ENCODE data around the gene MVP.
"Not testable (repeated sequence)": the region's sequence is repeated elsewhere in the genome, so short reads cannot be mapped to it uniquely, and the experiment has no call there.

Gene MVP

GRCh38 chr16:29864205-29864604 is 43.9 kb downstream of the MVP start:
- no peak for DNase-seq (ENCODE audit: insufficient read length, low spot score)
- FAIRE-seq: no peak

GRCh38 chr16:29868396-29869009 is 48.2 kb downstream of the MVP start:
- no peak for TF ChIP-seq TAF1 (IDR thresholded peaks at IDR 0.05; ENCODE audit: low read depth, low read length)
- TF ChIP-seq SPI1 (IDR thresholded peaks at IDR 0.05; ENCODE audit: low read depth, low read length): no peak
- no peak for TF ChIP-seq POLR2AphosphoS5 (IDR thresholded peaks at IDR 0.05; ENCODE audit: low read depth, low read length)
- no peak for TF ChIP-seq POU2F2 (IDR thresholded peaks at IDR 0.05; ENCODE audit: low read depth, low read length)
- TF ChIP-seq PAX5 (IDR thresholded peaks at IDR 0.05; ENCODE audit: insufficient read depth, low read length, severe bottlenecking): no peak
- no peak for TF ChIP-seq POLR2A (IDR thresholded peaks at IDR 0.05; ENCODE audit: low read depth, low read length)
- DNase-seq (ENCODE audit: insufficient read length, low spot score) (no peak), FAIRE-seq (no peak)

More at GRCh38 chr16:29864205-29864604, 43.9 kb downstream of the MVP start:
- no peak for TF ChIP-seq POU2F2 (IDR thresholded peaks at IDR 0.05; ENCODE audit: low read depth, low read length)
- no peak for TF ChIP-seq TAF1 (IDR thresholded peaks at IDR 0.05; ENCODE audit: low read depth, low read length)
- no peak for TF ChIP-seq POLR2A (IDR thresholded peaks at IDR 0.05; ENCODE audit: low read depth, low read length)
- no peak for TF ChIP-seq POLR2AphosphoS5 (IDR thresholded peaks at IDR 0.05; ENCODE audit: low read depth, low read length)
- TF ChIP-seq SPI1 (IDR thresholded peaks at IDR 0.05; ENCODE audit: low read depth, low read length): no peak
- TF ChIP-seq PAX5 (IDR thresholded peaks at IDR 0.05; ENCODE audit: insufficient read depth, low read length, severe bottlenecking): no peak

DNA sequence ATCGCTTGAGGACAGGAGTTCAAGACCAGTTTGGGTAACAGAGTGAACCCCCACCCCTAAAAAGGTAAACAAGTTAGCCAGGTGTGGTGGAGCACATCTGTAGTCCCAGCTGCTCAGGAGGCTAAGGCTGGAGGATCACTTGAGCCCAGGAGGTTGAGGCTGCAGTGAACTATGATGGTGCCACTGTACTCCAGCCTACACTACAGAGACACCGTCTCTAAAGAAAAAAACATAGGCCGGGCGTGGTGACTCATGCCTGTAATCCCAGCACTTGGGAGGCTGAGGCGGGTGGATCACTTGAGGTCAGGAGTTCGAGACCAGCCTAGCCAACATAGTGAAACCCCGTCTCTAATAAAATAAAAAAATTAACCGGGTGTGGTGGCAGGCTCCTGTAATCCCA is 48.8 kb downstream of the MVP start:
- not testable (repeated sequence) for DNase-seq (ENCODE audit: insufficient read length, low spot score); FAIRE-seq

DNA sequence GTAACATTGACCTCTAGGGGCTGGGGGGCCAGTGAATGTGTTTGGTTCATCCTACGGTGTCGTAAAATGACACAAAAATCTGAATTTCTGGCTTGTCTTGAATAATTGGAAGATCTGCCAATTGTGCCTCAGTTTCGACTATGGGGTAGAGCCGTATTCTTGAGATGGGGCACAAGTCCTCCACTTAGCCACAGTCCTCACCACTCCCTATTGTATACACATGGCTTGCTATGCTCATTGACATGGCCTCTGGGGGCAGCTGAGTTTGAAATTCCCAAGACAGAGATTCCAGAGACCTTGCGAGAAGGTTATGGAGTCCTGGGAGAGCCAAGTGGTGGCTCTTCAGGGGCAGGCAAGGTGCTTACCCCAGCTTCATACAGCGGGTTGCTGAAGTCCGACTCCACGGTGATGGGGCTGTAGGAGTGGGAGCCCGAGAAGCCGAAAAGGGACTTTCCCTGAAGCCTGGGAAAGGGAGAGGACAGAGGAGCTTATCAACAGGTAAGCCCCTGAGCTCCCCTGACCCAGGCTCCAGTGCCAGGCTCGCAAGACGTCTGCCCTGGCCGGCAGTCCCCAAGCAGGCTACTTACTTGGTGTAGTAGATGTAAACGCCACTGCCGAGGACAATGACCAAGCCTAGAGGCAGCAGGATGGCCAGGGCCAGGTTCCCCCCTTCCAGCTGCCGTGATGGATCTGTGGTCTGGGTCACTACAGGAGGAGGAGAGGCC is 51.7 kb downstream of the MVP start:
- DNase-seq (ENCODE audit: insufficient read length, low spot score) (no peak), FAIRE-seq (no peak)
- no peak for TF ChIP-seq SPI1 (IDR thresholded peaks at IDR 0.05; ENCODE audit: low read depth, low read length)

GRCh38 chr16:29873319-29873718 is 53.1 kb downstream of the MVP start:
- DNase-seq (ENCODE audit: insufficient read length, low spot score) (no peak), FAIRE-seq (no peak)
- TF ChIP-seq SPI1 (IDR thresholded peaks at IDR 0.05; ENCODE audit: low read depth, low read length) (no peak), POU2F2 (IDR thresholded peaks at IDR 0.05; ENCODE audit: low read depth, low read length) (no peak), POLR2AphosphoS5 (IDR thresholded peaks at IDR 0.05; ENCODE audit: low read depth, low read length) (no peak), PAX5 (IDR thresholded peaks at IDR 0.05; ENCODE audit: insufficient read depth, low read length, severe bottlenecking) (no peak), TAF1 (IDR thresholded peaks at IDR 0.05; ENCODE audit: low read depth, low read length) (no peak), POLR2A (IDR thresholded peaks at IDR 0.05; ENCODE audit: low read depth, low read length) (no peak)

DNA sequence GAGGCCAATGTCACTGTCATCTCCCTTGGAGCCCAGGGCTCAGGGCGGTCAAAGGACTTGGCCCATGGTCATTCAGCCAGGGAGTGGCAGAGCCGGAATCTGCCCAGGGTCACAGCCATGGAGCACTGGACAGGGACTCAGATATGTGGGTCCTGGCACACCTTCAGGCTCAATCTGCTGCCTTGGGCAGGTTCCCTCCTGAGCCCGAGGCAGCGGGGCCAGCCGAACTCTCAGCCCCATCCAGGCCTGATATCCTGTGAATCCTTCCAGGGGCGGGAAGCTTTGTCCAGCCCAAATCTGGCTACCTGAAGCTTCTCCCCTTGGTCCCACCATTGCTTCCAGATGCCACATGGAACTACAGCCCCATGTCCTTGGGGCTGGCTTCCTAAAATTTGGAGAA is 54.9 kb downstream of the MVP start:
- FAIRE-seq (no peak), DNase-seq (ENCODE audit: insufficient read length, low spot score) (no peak)
- no peak for TF ChIP-seq TAF1 (IDR thresholded peaks at IDR 0.05; ENCODE audit: low read depth, low read length)
- TF ChIP-seq SPI1 (IDR thresholded peaks at IDR 0.05; ENCODE audit: low read depth, low read length): no peak
- no peak for TF ChIP-seq PAX5 (IDR thresholded peaks at IDR 0.05; ENCODE audit: insufficient read depth, low read length, severe bottlenecking)
- no peak for TF ChIP-seq POLR2AphosphoS5 (IDR thresholded peaks at IDR 0.05; ENCODE audit: low read depth, low read length)
- TF ChIP-seq POLR2A (IDR thresholded peaks at IDR 0.05; ENCODE audit: low read depth, low read length): no peak
- no peak for TF ChIP-seq POU2F2 (IDR thresholded peaks at IDR 0.05; ENCODE audit: low read depth, low read length)

DNA sequence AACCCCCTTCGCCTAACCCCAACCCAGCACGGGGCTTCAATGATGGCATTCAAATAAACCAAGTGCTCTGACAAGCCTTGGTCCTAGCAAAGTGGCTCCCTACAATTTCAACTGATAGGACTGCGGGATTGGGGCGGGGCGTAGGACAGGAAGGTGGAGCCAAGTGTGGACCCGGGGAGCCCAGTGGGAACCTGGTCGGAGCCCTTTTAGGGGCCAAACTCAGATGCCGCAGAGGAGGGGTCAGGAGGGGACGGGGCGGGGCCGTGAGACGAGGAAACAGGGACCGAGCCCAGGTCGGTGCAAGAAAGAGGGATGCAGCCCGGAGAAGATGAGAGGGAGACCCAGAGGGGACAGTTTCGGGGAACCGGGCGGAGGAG is 55.9 kb downstream of the MVP start:
- FAIRE-seq (no peak), DNase-seq (ENCODE audit: insufficient read length, low spot score) (no peak)
- TF ChIP-seq POLR2A (IDR thresholded peaks at IDR 0.05; ENCODE audit: low read depth, low read length): no peak
- no peak for TF ChIP-seq POLR2AphosphoS5 (IDR thresholded peaks at IDR 0.05; ENCODE audit: low read depth, low read length)

GRCh38 chr16:29876594-29877249 is 56.5 kb downstream of the MVP start:
- no peak for DNase-seq (ENCODE audit: insufficient read length, low spot score)
- no peak for TF ChIP-seq TAF1 (IDR thresholded peaks at IDR 0.05; ENCODE audit: low read depth, low read length)
- TF ChIP-seq SPI1 (IDR thresholded peaks at IDR 0.05; ENCODE audit: low read depth, low read length): no peak
- TF ChIP-seq POU2F2 (IDR thresholded peaks at IDR 0.05; ENCODE audit: low read depth, low read length): no peak
- TF ChIP-seq POLR2A (IDR thresholded peaks at IDR 0.05; ENCODE audit: low read depth, low read length): no peak
- no peak for TF ChIP-seq POLR2AphosphoS5 (IDR thresholded peaks at IDR 0.05; ENCODE audit: low read depth, low read length)
- no peak for TF ChIP-seq PAX5 (IDR thresholded peaks at IDR 0.05; ENCODE audit: insufficient read depth, low read length, severe bottlenecking)
- FAIRE-seq: no peak

GRCh38 chr16:29877266-29877961 is 57.2 kb downstream of the MVP start:
- FAIRE-seq (no peak), DNase-seq (ENCODE audit: insufficient read length, low spot score) (no peak)
- TF ChIP-seq POLR2AphosphoS5 (IDR thresholded peaks at IDR 0.05; ENCODE audit: low read depth, low read length) (no peak), POU2F2 (IDR thresholded peaks at IDR 0.05; ENCODE audit: low read depth, low read length) (no peak), TAF1 (IDR thresholded peaks at IDR 0.05; ENCODE audit: low read depth, low read length) (no peak), SPI1 (IDR thresholded peaks at IDR 0.05; ENCODE audit: low read depth, low read length) (no peak), POLR2A (IDR thresholded peaks at IDR 0.05; ENCODE audit: low read depth, low read length) (no peak)

DNA sequence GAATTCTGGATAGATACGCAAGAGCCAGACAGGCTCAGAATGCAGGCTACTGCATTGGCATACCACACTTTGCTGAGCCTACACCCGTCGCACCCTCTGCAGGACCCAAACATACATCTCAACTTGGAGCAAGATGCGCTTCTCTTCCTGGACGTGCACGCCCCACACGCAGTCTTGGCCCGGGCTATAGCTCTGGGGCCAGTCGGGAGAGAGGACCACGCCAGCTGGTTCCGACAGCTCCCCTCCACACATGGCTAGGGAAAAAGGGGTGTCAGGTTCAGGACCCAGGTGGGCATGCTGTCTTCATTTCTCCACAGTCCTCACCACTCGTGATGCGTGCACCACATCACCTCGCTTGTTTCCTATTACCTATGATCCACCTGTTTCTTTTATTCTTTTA is 57.9 kb downstream of the MVP start:
- FAIRE-seq (no peak), DNase-seq (ENCODE audit: insufficient read length, low spot score) (no peak)
- TF ChIP-seq POLR2A (IDR thresholded peaks at IDR 0.05; ENCODE audit: low read depth, low read length): no peak
- TF ChIP-seq POU2F2 (IDR thresholded peaks at IDR 0.05; ENCODE audit: low read depth, low read length): no peak
- no peak for TF ChIP-seq PAX5 (IDR thresholded peaks at IDR 0.05; ENCODE audit: insufficient read depth, low read length, severe bottlenecking)
- no peak for TF ChIP-seq SPI1 (IDR thresholded peaks at IDR 0.05; ENCODE audit: low read depth, low read length)
- TF ChIP-seq POLR2AphosphoS5 (IDR thresholded peaks at IDR 0.05; ENCODE audit: low read depth, low read length): no peak
- TF ChIP-seq TAF1 (IDR thresholded peaks at IDR 0.05; ENCODE audit: low read depth, low read length): no peak

Measured in GM12891 (cell line).